ENCODE results near the gene TAGAP. TPM values are rescaled to one million over a fixed set of nuclear protein-coding genes. Genes with fewer than 3 reads are reported as not detected.

The TAGAP gene
- total RNA-seq, 1 experiment from 2014 or later, result not detected

GRCh38 chr6:159080217-159080976, 35.6 kb upstream of the TAGAP start:
- H3K27me3 ChIP-seq (ENCODE audit: control insufficient read depth, insufficient read depth, low read length), result no peaks in the 10 kb centered on the region; the same call in 1 of the 2 replicates
- DNase-seq, result no peak
- H3K4me3 ChIP-seq (ENCODE audit: insufficient read depth, low read depth, low read length), result no peak overlapping the region
- no peaks in the 10 kb centered on the region for H3K36me3 ChIP-seq (replicated peaks; ENCODE audit: control insufficient read depth, insufficient read depth, low read length)

GRCh38 chr6:159079367-159079766, 34.6 kb upstream of the TAGAP start:
- Histone ChIP-seq H3K27me3 (ENCODE audit: control insufficient read depth, insufficient read depth, low read length) (no peaks in the 10 kb centered on the region; the same call in 1 of the 2 replicates), H3K36me3 (replicated peaks; ENCODE audit: control insufficient read depth, insufficient read depth, low read length) (no peaks in the 10 kb centered on the region), H3K4me3 (ENCODE audit: insufficient read depth, low read depth, low read length) (no peak overlapping the region)
- no peak for DNase-seq

GRCh38 chr6:159077123-159077522, 32.3 kb upstream of the TAGAP start:
- no peak overlapping the region for H3K4me3 ChIP-seq (ENCODE audit: insufficient read depth, low read depth, low read length)
- no peaks in the 10 kb centered on the region for H3K36me3 ChIP-seq (replicated peaks; ENCODE audit: control insufficient read depth, insufficient read depth, low read length)
- no peaks in the 10 kb centered on the region; the same call in 1 of the 2 replicates for H3K27me3 ChIP-seq (ENCODE audit: control insufficient read depth, insufficient read depth, low read length)
- DNase-seq, result no peak

DNA sequence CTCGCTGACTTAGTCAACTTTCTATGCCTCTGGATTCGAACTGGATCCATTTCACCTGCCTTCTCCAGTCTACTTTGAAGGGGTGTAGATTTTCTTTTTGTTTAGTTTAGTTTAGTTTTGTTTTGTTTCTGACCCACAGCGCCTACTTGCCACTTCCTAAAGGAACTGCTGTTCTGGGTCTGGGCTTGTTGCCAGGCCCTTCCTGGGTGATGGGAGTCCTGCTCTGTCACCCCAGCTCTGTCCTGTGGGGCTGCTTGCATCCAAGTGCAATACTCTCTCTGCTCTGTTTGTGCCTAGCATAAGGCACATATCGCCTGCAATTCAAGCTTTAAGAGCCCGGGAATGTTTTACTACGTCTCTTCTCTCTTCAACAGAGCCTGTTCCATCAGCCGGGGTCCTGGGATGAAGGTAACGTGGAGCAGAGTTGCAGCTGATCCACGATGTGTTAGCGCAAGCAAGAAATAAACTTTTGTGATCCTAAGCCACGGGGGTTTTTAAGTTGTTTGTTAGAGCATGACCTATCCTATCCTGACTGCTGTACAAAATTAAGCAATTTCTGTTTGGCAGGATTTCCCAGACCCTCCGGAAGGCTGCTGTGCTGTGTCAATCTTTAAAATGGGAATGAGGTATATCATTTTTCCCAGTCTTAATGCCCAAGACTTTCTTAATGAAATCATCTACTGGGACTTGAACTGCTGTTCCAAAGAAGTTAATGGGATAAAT, 30.9 kb upstream of the TAGAP start:
- Histone ChIP-seq H3K27me3 (ENCODE audit: control insufficient read depth, insufficient read depth, low read length) (no peaks in the 10 kb centered on the region; the same call in 1 of the 2 replicates), H3K36me3 (replicated peaks; ENCODE audit: control insufficient read depth, insufficient read depth, low read length) (no peaks in the 10 kb centered on the region), H3K4me3 (ENCODE audit: insufficient read depth, low read depth, low read length) (no peak overlapping the region)
- no peak for DNase-seq

- H3K27me3 ChIP-seq (ENCODE audit: control insufficient read depth, insufficient read depth, low read length), result no peaks in the 10 kb centered on the region; the same call in 1 of the 2 replicates
- no peak overlapping the region for H3K4me3 ChIP-seq (ENCODE audit: insufficient read depth, low read depth, low read length)
- DNase-seq, result no peak
- H3K36me3 ChIP-seq (replicated peaks; ENCODE audit: control insufficient read depth, insufficient read depth, low read length), result no peaks in the 10 kb centered on the region
Observed at GRCh38 chr6:159074876-159075275, 30.1 kb upstream of the TAGAP start.

DNA sequence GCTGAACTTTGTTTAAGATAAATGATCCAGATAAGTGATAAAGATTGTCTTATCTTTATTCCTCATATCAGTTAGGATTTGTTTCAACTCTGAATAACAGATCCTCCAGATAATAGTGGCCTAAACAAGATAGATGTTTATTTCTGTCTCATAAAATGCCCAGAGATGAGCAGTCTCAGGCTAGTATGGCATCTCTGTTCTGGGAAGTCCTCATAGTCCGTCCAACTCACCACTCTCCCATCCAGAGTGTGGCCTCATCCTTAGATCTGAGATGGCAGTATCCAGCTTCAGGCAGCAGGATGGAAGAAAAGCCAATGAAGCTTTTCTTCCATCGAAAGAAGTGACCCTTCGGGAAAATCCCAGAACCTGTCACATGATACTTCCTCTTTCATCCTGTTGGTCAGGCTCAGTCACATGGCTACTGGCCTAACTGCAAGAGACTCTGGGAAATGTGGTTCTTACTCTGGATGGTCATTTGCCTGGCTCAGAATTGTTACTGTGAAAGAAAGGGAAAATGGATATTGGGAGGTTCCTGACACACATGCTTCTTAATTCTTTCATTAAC, 29.4 kb upstream of the TAGAP start:
- H3K27me3 ChIP-seq (ENCODE audit: control insufficient read depth, insufficient read depth, low read length), result no peaks in the 10 kb centered on the region; the same call in 1 of the 2 replicates
- H3K4me3 ChIP-seq (ENCODE audit: insufficient read depth, low read depth, low read length), result peak overlapping the region; percentile 26; the same call in 1 of the 2 replicates
- H3K36me3 ChIP-seq (replicated peaks; ENCODE audit: control insufficient read depth, insufficient read depth, low read length), result no peaks in the 10 kb centered on the region
- peak; percentile 69 for DNase-seq

DNA sequence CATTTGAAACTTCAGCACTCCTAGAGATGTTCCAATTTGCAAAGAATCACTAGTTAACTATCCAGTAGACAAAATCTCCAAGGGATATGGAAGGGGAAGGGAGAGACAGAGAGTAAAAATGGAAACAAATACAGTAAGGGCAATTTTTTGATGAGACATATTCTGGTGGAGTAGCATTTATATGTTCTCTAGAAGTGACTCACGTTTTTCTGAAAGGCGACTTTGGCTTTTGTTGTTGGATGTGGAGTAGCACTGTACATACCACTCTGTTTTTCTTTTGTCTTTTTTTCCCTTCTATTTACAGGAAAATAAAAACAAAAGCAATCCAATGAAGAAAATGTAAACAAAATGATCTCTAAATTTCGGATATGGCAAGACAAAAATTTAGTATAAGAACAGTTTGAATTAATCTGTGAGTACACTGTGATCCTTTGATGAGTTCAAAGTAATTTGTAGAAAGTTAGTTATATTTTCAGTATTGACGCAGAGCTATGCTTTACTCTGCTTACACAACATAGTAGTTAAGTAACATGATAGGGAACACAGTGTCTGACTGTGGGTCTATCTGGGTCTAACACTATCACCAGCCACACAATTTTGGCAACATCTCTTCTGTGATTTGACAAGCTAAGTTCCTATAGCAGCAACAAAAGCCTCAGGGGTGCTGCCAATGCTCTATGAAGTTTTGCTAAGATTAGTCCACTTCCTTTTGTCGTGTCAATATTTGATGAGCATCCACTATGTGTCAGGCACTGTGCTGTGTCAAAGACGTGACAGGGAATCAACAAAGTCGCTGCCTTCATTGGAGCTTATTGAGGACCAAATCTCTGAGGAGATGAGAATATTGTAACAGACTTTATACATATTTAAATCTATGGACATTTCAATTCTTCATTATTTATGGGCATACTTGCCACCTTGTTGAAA, 27.3 kb upstream of the TAGAP start:
- Histone ChIP-seq H3K36me3 (replicated peaks; ENCODE audit: control insufficient read depth, insufficient read depth, low read length) (no peaks in the 10 kb centered on the region), H3K4me3 (ENCODE audit: insufficient read depth, low read depth, low read length) (no peak overlapping the region), H3K27me3 (ENCODE audit: control insufficient read depth, insufficient read depth, low read length) (peaks cover 1% of the 10 kb centered on the region; the same call in 1 of the 2 replicates)
- DNase-seq, result no peak

DNA sequence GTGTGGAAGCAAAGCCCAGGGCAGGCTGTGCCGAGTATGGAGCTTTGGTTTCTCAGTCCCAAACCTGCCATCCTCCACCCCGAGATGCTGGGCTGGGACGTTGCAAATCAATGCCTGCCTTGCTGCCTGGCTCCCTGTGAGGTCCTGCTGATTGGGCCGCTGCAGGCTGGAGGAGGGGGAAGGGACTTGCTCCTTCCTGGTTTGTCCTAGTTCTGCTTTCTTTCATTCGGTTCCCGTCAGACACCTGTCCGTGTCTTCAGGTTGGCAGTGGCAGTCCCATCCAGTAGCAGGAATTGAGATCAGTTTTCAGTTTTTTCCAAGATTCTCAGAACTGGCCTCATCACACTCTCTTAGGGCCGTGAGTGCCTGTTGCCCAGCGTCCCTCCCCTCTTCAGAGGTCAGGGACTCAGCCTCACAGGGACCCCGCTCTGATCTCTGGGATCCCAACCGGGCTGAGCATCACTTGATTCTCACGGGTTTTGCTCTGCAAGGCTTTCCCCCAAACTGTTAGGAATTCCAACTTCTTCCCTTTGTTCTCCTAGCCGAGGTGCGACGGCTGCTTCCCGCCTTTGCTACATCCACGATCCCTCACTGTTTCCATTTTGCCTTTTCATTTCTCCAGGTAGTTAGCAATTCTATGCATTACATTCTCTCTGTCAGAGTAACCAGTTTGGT, 24.2 kb upstream of the TAGAP start:
- peak; percentile 45 for DNase-seq
- no peaks in the 10 kb centered on the region for H3K36me3 ChIP-seq (replicated peaks; ENCODE audit: control insufficient read depth, insufficient read depth, low read length)
- peaks cover 1% of the 10 kb centered on the region; the same call in 1 of the 2 replicates for H3K27me3 ChIP-seq (ENCODE audit: control insufficient read depth, insufficient read depth, low read length)
- H3K4me3 ChIP-seq (ENCODE audit: insufficient read depth, low read depth, low read length), result peak overlapping the region; percentile 9; the same call in 1 of the 2 replicates

GRCh38 chr6:159067334-159067733, 22.5 kb upstream of the TAGAP start:
- H3K4me3 ChIP-seq (ENCODE audit: insufficient read depth, low read depth, low read length), result no peak overlapping the region
- no peak for DNase-seq
- H3K36me3 ChIP-seq (replicated peaks; ENCODE audit: control insufficient read depth, insufficient read depth, low read length), result no peaks in the 10 kb centered on the region
- H3K27me3 ChIP-seq (ENCODE audit: control insufficient read depth, insufficient read depth, low read length), result peaks cover 1% of the 10 kb centered on the region; the same call in 1 of the 2 replicates

DNA sequence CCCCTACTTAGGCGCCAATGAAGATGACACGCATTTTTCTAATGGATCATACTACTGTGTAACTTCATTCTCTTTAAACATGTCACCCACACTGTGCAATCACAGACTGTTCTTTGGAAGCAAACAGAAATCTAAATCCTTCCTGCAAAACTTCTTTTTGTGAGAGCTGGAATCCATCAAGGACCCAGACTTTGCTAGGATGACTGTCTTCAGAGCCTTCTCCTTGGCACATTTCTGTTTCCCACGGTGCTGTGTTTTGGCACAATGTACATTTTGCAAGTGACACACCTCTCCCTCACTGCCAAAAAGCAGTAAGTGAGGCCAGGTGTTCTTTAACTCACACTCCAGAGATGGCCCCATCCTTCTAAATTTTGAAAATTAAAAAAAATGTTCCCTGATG, 21.7 kb upstream of the TAGAP start:
- DNase-seq, result no peak
- H3K27me3 ChIP-seq (ENCODE audit: control insufficient read depth, insufficient read depth, low read length), result peaks cover 1% of the 10 kb centered on the region; the same call in 1 of the 2 replicates
- H3K4me3 ChIP-seq (ENCODE audit: insufficient read depth, low read depth, low read length), result no peak overlapping the region
- no peaks in the 10 kb centered on the region for H3K36me3 ChIP-seq (replicated peaks; ENCODE audit: control insufficient read depth, insufficient read depth, low read length)

- peaks cover 1% of the 10 kb centered on the region; the same call in 1 of the 2 replicates for H3K27me3 ChIP-seq (ENCODE audit: control insufficient read depth, insufficient read depth, low read length)
- no peak overlapping the region for H3K4me3 ChIP-seq (ENCODE audit: insufficient read depth, low read depth, low read length)
- H3K36me3 ChIP-seq (replicated peaks; ENCODE audit: control insufficient read depth, insufficient read depth, low read length), result no peaks in the 10 kb centered on the region
- DNase-seq, result no peak
Observed at GRCh38 chr6:159065759-159066329, 21.1 kb upstream of the TAGAP start.

DNA sequence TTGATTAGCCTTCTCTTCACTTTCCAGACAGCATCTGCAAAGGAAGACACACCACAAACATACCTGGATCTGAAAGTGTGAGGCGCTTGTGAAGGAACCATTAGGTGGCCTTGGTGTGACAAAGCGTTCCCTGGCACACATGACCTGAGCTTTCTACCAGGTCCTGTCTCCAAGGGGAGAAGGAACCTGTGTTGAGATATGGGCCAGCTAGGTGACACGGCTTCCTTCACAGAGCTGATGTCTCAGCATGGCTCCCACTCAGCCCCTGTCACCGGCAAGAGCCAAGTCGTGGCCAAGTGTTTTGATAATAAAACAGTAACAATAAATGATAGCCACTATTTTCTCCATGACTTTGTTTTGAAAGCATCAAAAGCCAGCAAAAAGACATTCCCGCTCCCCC, 20.3 kb upstream of the TAGAP start:
- Histone ChIP-seq H3K4me3 (ENCODE audit: insufficient read depth, low read depth, low read length) (no peak overlapping the region), H3K27me3 (ENCODE audit: control insufficient read depth, insufficient read depth, low read length) (peaks cover 1% of the 10 kb centered on the region; the same call in 1 of the 2 replicates), H3K36me3 (replicated peaks; ENCODE audit: control insufficient read depth, insufficient read depth, low read length) (no peaks in the 10 kb centered on the region)
- DNase-seq, result no peak

DNA sequence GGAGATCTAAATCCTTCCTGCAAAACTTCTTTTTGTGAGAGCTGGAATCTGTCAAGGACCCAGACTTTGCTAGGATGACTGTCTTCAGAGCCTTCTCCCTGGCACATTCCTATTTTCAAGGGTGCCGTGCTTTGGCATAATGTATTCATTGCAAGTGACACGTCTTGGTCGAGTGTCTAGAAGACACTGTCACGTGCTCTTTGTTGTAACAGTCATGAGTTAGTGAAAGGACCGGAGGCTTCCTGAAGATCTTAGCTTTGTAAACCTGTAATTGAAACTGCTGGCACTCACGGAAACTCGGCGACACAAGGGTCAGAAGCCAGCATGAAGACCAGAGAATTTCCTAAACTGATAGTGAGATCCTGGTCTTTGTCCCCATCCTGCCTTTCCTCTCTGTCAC, 19.7 kb upstream of the TAGAP start:
- DNase-seq, result no peak
- Histone ChIP-seq H3K4me3 (ENCODE audit: insufficient read depth, low read depth, low read length) (no peak overlapping the region), H3K36me3 (replicated peaks; ENCODE audit: control insufficient read depth, insufficient read depth, low read length) (no peaks in the 10 kb centered on the region), H3K27me3 (ENCODE audit: control insufficient read depth, insufficient read depth, low read length) (peaks cover 1% of the 10 kb centered on the region; the same call in 1 of the 2 replicates)
